ENCODE measurements around the gene IGF1R.

DNA sequence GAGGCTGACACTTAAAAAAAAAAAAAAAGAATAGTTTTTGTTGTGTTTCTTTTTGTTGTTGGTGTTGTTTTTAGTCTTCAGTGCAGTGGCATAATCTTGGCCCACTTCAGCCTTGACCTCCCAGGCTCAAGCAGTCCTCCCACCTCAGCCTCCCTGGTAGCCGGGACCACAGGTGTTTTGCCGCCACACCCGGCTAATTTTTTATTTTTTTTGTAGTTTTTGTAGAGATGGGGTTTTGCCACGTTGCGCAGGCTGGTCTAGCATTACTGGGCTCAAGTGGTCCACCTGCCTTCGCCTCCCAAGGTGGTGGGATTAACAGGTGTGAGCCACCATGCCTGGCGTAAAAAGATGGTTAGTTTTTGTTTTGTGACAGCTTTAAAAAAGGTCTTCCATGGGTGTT is 30.1 kb downstream of the IGF1R start:
- TF ChIP-seq ELF1 (IDR thresholded peaks at IDR 0.05; ENCODE audit: borderline replicate concordance, low read depth) (no peak), SIN3A (IDR thresholded peaks at IDR 0.05; ENCODE audit: low read depth) (no peak), EZH2 (IDR thresholded peaks at IDR 0.05) (no peak), POLR2AphosphoS5 (IDR thresholded peaks at IDR 0.05; ENCODE audit: low read depth, low read length) (no peak), CEBPB (IDR thresholded peaks at IDR 0.05; ENCODE audit: low read depth) (no peak), REST (IDR thresholded peaks at IDR 0.05; ENCODE audit: low read depth) (no peak), CBX3 (IDR thresholded peaks at IDR 0.05; ENCODE audit: low read depth) (no peak), ZNF274 (IDR thresholded peaks at IDR 0.05; ENCODE audit: low read depth, low read length) (no peak), POLR2A (IDR thresholded peaks at IDR 0.05; ENCODE audit: borderline replicate concordance, extremely low read depth, insufficient read depth, insufficient read length) (no peak), TCF7L2 (IDR thresholded peaks at IDR 0.05; ENCODE audit: borderline replicate concordance, extremely low read depth, insufficient read depth, insufficient read length) (no peak)
- TF ChIP-seq, protein P1, sequence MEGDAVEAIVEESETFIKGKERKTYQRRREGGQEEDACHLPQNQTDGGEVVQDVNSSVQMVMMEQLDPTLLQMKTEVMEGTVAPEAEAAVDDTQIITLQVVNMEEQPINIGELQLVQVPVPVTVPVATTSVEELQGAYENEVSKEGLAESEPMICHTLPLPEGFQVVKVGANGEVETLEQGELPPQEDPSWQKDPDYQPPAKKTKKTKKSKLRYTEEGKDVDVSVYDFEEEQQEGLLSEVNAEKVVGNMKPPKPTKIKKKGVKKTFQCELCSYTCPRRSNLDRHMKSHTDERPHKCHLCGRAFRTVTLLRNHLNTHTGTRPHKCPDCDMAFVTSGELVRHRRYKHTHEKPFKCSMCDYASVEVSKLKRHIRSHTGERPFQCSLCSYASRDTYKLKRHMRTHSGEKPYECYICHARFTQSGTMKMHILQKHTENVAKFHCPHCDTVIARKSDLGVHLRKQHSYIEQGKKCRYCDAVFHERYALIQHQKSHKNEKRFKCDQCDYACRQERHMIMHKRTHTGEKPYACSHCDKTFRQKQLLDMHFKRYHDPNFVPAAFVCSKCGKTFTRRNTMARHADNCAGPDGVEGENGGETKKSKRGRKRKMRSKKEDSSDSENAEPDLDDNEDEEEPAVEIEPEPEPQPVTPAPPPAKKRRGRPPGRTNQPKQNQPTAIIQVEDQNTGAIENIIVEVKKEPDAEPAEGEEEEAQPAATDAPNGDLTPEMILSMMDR (IDR thresholded peaks at IDR 0.05 in 2 of 3, conservative IDR thresholded peaks at IDR 0.05 in 1 of 3; ENCODE audit: borderline replicate concordance in 1 of 3, insufficient read depth in 1 of 3, low read depth in 2 of 3, low read length in 2 of 3), result no peak
